Brain pericyte (primary cell): ENCODE results near the gene PICK1.
"Not testable (repeated sequence)": the region's sequence is repeated elsewhere in the genome, so short reads cannot be mapped to it uniquely, and the experiment has no call there.

ENCODE experiments used
- DNase-seq: peaks from one replicate; pipeline ENCODE4 v3.0.0-alpha.2; 2012; ENCODE audit warnings: low read depth, low spot score

Gene PICK1

GRCh38 chr22:38114484-38115398, 57.5 kb downstream of the PICK1 start:
- peak; percentile 66 for DNase-seq

GRCh38 chr22:38115423-38116205, 58.4 kb downstream of the PICK1 start:
- no peak for DNase-seq

GRCh38 chr22:38117556-38117955, 60.4 kb downstream of the PICK1 start:
- DNase-seq = not testable (repeated sequence)

GRCh38 chr22:38118182-38118581, 61.0 kb downstream of the PICK1 start:
- DNase-seq = no peak

GRCh38 chr22:38118747-38119146, 61.5 kb downstream of the PICK1 start:
- DNase-seq = not testable (repeated sequence)

GRCh38 chr22:38120359-38121110, 63.3 kb downstream of the PICK1 start:
- DNase-seq = no peak

GRCh38 chr22:38122616-38123015, 65.4 kb downstream of the PICK1 start:
- DNase-seq = no peak

- no peak for DNase-seq
Observed at GRCh38 chr22:38124236-38124974, 67.2 kb downstream of the PICK1 start.

- no peak for DNase-seq
Observed at GRCh38 chr22:38125038-38125610, 67.9 kb downstream of the PICK1 start.
